D721Med (cell line): ENCODE results near the gene KRT34.

Experiments used
- DNase-seq: peaks from one replicate; pipeline ENCODE4 v3.0.0; 2011; ENCODE audit warnings: low spot score; ENCODE audit not compliant: insufficient read length
- FAIRE-seq: peaks from 2 replicates; lab custom pipeline; 2011; peaks lifted over from hg19 to GRCh38; lab: Jason Lieb, UNC
- TF ChIP-seq, protein P1 (sequence below): IDR thresholded peaks from 2 replicates; pipeline ENCODE4 v1.5.1; 2012; ENCODE audit warnings: mild to moderate bottlenecking, control low read depth; ENCODE audit not compliant: insufficient read depth; ENCODE audit errors: missing control alignments

KRT34 gene

DNA sequence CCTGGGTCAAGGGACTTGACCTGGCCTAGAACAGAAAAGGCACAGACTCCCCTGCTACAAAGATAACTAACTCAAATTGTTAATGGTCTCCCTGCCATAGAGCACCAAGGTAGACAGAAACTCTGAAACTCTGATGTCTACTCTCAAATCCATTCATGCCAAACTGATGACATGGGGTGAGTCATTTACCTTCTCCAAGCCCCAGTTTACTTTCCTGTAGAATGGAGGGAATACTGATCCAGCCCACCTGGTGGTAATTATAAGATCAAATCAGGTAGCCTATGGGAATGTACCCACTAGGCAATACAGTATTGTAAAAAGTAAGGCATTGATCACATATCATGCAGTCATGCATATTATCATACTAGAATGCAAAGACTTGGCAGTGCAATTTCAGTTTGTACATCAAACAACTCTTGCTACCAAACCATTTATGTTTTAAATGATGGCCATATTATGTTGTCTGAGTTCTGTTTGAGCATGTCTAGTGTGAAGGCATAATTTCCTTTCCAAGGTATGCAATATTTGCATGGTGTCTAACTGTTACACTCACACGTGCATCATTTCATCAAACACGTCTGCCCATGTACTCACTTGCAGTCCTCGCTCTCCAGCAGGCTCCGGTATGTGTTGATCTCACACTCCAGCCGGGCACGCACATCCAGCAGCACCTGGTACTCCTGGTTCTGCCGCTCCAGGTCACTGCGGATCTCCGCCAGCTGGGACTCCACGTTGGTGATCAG is 12.3 kb upstream of the KRT34 start:
- DNase-seq (no peak), FAIRE-seq (no peak)
- TF ChIP-seq, protein P1, sequence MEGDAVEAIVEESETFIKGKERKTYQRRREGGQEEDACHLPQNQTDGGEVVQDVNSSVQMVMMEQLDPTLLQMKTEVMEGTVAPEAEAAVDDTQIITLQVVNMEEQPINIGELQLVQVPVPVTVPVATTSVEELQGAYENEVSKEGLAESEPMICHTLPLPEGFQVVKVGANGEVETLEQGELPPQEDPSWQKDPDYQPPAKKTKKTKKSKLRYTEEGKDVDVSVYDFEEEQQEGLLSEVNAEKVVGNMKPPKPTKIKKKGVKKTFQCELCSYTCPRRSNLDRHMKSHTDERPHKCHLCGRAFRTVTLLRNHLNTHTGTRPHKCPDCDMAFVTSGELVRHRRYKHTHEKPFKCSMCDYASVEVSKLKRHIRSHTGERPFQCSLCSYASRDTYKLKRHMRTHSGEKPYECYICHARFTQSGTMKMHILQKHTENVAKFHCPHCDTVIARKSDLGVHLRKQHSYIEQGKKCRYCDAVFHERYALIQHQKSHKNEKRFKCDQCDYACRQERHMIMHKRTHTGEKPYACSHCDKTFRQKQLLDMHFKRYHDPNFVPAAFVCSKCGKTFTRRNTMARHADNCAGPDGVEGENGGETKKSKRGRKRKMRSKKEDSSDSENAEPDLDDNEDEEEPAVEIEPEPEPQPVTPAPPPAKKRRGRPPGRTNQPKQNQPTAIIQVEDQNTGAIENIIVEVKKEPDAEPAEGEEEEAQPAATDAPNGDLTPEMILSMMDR: no peak

DNA sequence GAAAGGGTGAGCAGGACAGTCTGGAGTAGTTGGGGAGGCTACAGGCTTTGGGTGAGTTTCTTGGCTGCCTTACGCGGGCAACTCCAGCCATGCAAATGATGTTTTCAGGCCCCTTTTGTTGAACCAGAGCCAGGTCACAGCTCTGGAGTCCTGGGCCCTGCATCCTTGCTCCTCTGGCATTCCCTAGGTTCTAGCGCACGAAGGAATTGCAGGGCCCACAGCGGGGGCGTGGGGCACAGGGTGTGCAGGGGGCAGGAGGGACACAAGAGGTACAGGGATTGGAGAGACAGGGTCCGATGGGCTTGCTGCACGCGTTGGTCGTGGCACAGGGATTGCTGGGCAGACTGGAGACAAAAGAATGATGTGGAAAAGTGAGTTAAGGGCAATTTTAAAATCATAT is 11.7 kb upstream of the KRT34 start:
- DNase-seq (no peak), FAIRE-seq (no peak)
- TF ChIP-seq, protein P1: no peak

DNA sequence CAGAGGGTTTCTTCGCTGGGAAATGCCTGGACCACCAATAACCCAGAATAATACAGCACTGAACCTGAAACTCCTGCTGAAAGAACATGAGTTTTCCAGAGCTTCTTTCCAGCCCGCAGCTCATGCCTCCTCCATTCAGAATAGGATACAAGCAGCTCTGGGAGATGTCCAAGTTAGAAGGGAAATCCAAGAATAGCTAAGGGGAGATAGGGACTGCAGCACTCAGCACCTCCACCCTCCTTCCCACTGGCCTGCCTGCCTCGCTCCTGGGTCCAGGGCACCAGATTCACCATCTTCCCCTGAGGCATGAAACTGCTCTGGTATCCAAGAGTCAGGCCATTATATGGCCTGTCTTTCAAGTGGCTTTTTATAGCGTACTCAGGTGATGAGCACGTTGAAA is 11.2 kb upstream of the KRT34 start:
- TF ChIP-seq, protein P1: no peak
- DNase-seq (no peak), FAIRE-seq (no peak)

GRCh38 chr17:41392278-41392677 is 10.2 kb upstream of the KRT34 start:
- TF ChIP-seq, protein P1: no peak
- FAIRE-seq (no peak), DNase-seq (no peak)

- DNase-seq (no peak), FAIRE-seq (no peak)
- TF ChIP-seq, protein P1: no peak
Observed at GRCh38 chr17:41391535-41391934, 9.4 kb upstream of the KRT34 start.

GRCh38 chr17:41390411-41390938 is 8.4 kb upstream of the KRT34 start:
- FAIRE-seq (no peak), DNase-seq (no peak)
- TF ChIP-seq, protein P1: no peak

DNA sequence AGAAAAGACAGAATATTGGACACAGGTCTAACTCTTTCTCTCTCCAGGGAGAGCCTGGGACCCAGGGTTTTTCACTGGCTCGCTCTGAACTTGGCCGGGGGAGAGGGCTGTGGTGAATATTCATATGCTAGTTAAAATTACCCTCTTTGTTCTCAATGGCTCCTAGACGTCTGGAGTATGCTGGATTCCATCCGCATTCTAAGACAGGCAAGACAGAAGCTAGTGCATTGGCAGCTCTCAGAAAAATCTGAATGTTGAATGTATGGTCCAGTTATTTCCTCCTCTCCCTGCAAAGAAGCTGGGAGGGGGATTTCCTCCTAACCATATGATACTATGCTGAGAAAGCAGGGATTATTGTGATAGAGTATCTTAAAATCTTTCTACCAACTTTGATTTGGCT is 5.6 kb upstream of the KRT34 start:
- no peak for FAIRE-seq
- TF ChIP-seq, protein P1: no peak
- DNase-seq: no peak
